ENCODE measurements around the gene ADGRA1. TPM values are rescaled to one million over a fixed set of nuclear protein-coding genes. Genes with fewer than 3 reads are reported as not detected.
A peak's percentile ranks its signal among the peaks of the same experiment; 100 is the strongest.

The ADGRA1 gene, protein sequence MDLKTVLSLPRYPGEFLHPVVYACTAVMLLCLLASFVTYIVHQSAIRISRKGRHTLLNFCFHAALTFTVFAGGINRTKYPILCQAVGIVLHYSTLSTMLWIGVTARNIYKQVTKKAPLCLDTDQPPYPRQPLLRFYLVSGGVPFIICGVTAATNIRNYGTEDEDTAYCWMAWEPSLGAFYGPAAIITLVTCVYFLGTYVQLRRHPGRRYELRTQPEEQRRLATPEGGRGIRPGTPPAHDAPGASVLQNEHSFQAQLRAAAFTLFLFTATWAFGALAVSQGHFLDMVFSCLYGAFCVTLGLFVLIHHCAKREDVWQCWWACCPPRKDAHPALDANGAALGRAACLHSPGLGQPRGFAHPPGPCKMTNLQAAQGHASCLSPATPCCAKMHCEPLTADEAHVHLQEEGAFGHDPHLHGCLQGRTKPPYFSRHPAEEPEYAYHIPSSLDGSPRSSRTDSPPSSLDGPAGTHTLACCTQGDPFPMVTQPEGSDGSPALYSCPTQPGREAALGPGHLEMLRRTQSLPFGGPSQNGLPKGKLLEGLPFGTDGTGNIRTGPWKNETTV
- total RNA-seq (not detected), polyA plus RNA-seq (0.03 TPM)

DNA sequence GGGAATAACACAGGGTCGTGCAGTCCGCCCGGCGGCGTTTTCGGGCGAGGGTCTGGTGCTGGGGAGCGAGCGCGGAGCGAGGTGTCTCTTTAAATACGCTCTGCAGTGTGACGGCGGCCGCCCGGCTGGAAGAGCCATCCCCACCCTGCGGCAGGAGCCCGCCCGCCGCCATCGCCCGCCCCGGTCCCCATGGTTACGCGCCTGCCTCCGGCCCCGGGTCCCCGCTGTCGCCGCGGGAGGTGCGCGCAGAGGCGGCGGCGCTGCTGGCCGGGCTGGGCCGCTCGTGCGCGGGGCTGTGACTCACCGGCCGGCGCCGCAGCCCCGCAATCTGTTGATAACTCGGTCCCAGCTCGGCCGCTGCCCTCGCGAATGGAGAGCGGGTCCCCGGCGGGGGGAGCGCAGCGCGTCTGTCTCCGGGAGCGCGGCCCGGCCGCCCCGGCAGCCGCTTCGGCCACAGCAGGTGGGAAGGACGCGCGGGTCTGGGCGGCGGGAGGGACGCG is at the start of gene ADGRA1:
ADGRA1 (plus strand) TSS at position 246 of the 500 bp plus-strand sequence. CDS start 986 bp downstream, outside the sequence.
- Histone ChIP-seq H3K4me1 (ENCODE audit: insufficient read depth) (no peaks in the 10 kb centered on the region), H3K27ac (ENCODE audit: low read depth) (no peak within 1 kb of the TSS), H3K36me3 (ENCODE audit: insufficient read depth) (no peaks in the 10 kb centered on the region), H3K4me3 (ENCODE audit: low read depth, low read length) (peak within 1 kb of the TSS; percentile 11)
- DNase-seq (ENCODE audit: extremely low spot score), result no peak
- WGBS, result 2% methylated on average over 72 of the region's 72 CpGs

DNA sequence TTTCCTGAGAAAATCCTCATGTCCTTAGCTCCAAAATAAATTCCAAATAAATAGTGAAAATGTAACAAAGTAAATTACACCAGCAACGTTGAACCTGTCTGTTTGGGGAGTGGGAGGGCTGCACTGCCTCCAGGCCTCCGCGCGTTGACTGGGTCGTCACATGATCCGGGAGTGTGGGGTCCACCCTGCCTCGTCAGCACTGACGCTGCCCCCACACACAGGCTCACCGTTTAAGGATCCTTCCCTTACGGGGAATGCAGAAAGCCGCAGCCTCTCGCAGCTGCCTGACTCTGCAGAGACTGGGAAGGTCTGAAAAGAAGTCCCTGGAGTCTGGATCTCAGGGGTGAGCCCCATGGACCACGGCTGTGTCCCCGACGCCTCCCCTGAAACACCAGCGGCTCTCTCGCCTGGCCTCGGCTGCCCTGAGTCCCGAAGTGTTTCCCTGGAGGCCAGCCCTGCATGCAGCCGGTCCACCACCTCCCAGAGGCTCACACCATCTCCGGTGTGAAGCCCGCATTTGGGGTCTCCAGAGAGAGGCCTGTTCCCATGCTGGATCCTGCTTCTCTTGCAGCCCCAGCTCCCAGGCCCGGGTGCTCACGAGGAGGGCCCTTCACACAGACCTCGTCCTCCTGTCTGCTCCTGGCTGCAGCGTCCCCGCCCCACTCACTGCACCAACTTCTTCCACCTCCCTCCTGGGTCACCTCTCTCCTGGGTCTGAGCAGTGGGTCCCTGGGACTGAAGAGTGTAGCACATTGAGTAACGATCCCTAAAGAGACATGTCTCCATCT is 49.5 kb upstream of the ADGRA1 start:
- Histone ChIP-seq H3K36me3 (ENCODE audit: insufficient read depth) (no peaks in the 10 kb centered on the region), H3K4me1 (ENCODE audit: insufficient read depth) (no peaks in the 10 kb centered on the region)
- DNase-seq (ENCODE audit: extremely low spot score), result no peak

DNA sequence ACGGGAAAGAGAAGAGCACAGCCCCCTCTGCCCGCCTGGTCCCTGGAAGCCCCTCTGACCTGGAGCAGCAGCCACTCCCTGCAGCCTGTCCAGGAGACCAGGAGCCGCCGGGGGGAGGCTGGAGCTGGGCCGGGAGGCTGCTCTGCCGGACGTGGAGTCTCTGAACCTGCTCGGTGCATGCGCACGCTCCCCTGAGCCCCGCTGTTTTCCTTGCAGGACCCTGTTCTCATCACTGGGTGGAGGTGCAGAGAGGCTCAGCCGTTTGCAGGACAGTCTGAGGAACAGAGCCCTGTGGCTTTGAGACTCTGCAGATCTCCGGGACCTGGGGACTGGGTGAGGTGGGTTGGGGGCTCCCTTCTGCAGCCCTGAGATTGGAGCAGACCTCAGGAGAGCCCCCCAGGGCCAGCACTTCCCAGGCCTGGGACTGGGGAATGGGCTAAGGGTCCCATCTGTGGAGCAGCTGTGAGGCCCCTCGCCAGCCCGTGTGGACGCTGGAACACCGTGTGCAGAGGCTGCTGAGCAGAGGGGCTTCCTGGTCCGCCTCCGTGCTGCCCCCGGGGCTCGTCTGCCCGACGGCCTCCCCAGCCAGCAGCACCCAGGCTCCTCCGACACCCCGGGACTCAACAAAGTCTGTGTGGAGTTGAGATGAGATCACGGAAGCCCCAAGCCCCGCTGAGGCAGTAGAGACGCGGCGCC is 48.5 kb upstream of the ADGRA1 start:
- WGBS, result 36% methylated on average over 30 of the region's 30 CpGs
- H3K4me1 ChIP-seq (ENCODE audit: insufficient read depth), result no peaks in the 10 kb centered on the region
- H3K36me3 ChIP-seq (ENCODE audit: insufficient read depth), result no peaks in the 10 kb centered on the region
- DNase-seq (ENCODE audit: extremely low spot score), result no peak
- H3K4me3 ChIP-seq (ENCODE audit: low read depth, low read length), result no peak overlapping the region
- H3K27ac ChIP-seq (ENCODE audit: low read depth), result no peak overlapping the region

More for the DNA sequence above, 49.5 kb upstream of the ADGRA1 start:
- WGBS, result 67% methylated on average over 28 of the region's 28 CpGs
- H3K27ac ChIP-seq (ENCODE audit: low read depth), result no peak overlapping the region
- H3K4me3 ChIP-seq (ENCODE audit: low read depth, low read length), result no peak overlapping the region

DNA sequence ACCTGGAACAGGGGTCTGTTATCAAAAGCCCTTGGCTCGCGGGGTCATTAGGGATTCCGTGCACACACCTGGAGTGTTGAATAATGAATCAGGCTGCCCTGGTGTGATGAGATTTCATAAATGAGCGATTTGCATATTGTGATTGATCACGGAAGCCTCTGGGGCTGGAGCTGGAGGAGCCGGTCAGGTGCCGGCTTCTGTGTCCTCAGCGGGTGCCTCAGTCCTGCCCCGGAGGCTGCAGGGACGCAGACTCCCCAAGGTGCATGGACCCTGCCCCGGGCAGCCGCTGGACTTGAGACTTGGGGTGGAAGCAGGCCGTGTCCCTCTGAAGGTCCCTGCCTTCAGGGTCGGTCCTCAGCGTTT is 47.9 kb upstream of the ADGRA1 start:
- H3K4me1 ChIP-seq (ENCODE audit: insufficient read depth), result no peaks in the 10 kb centered on the region
- no peaks in the 10 kb centered on the region for H3K36me3 ChIP-seq (ENCODE audit: insufficient read depth)
- no peak overlapping the region for H3K27ac ChIP-seq (ENCODE audit: low read depth)
- DNase-seq (ENCODE audit: extremely low spot score), result no peak
- WGBS, result 71% methylated on average over 15 of the region's 15 CpGs
- H3K4me3 ChIP-seq (ENCODE audit: low read depth, low read length), result no peak overlapping the region

DNA sequence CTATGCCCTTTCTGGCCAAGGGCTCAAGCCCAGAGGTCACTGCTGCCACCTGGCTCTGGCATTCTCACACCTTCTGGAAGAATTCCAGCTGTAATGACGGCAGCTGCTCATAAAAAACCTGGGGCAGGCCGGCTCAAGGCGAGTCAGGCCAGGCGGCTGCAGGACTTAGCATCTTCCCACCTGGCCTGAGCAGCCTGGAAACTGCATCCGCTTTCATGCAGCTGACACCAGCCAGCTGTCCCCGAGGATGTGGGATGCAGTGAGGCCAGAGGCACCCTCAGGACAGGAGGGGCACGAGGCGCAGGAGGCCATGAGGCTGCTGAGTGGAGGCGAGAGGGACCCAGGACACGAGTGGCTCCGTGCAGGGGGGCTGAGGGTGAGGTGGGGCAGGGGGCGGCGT is 47.5 kb upstream of the ADGRA1 start:
- DNase-seq (ENCODE audit: extremely low spot score), result no peak
- 49% methylated on average over 13 of the region's 13 CpGs for WGBS
- H3K27ac ChIP-seq (ENCODE audit: low read depth), result no peak overlapping the region

DNA sequence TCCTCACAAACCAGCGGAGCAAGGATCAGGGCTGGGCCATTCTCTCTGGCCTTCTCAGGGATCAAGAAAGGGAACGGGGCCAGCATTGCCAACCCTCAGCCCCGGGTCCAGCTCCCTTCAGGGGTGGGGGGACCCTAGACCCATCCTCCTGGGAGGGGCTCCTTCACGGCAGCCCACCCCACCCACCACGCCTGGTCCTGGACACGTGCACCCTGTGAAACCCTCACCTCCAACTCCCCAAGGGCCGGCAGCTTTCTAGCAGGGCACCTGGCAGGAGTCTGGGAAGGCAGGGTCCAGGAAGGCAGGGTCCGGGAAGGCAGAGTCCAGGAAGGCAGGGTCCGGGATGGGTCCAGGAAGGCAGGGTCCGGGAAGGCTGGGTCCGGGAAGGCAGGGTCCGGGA is 46.6 kb upstream of the ADGRA1 start:
- H3K4me3 ChIP-seq (ENCODE audit: low read depth, low read length), result no peak overlapping the region
- H3K27ac ChIP-seq (ENCODE audit: low read depth), result no peak overlapping the region
- no peaks in the 10 kb centered on the region for H3K4me1 ChIP-seq (ENCODE audit: insufficient read depth)
- WGBS, result 77% methylated on average over 12 of the region's 12 CpGs
- H3K36me3 ChIP-seq (ENCODE audit: insufficient read depth), result no peaks in the 10 kb centered on the region
- DNase-seq (ENCODE audit: extremely low spot score), result no peak

More for the DNA sequence above, 47.5 kb upstream of the ADGRA1 start:
- Histone ChIP-seq H3K4me3 (ENCODE audit: low read depth, low read length) (no peak overlapping the region), H3K36me3 (ENCODE audit: insufficient read depth) (no peaks in the 10 kb centered on the region), H3K4me1 (ENCODE audit: insufficient read depth) (no peaks in the 10 kb centered on the region)

DNA sequence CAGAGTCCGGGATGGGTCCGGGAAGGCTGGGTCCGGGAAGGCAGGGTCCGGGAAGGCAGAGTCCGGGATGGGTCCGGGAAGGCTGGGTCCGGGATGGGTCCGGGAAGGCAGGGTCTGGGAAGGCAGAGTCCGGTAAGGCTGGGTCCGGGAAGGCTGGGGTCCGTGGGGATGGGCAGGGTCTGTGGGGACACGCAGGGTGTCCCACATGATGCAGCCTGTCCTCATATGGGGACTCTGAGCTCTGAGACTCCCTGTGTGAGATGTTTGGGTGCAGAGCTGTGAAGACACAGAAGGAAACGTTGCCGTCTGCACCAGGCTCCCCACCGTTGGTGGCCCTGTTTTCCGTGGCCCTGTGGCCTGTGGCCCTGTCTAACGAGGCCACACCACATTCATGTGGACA is 45.7 kb upstream of the ADGRA1 start:
- no peak overlapping the region for H3K27ac ChIP-seq (ENCODE audit: low read depth)
- no peaks in the 10 kb centered on the region for H3K4me1 ChIP-seq (ENCODE audit: insufficient read depth)
- H3K4me3 ChIP-seq (ENCODE audit: low read depth, low read length), result no peak overlapping the region
- no peak for DNase-seq (ENCODE audit: extremely low spot score)
- no peaks in the 10 kb centered on the region for H3K36me3 ChIP-seq (ENCODE audit: insufficient read depth)
- WGBS, result 89% methylated on average over 17 of the region's 17 CpGs

DNA sequence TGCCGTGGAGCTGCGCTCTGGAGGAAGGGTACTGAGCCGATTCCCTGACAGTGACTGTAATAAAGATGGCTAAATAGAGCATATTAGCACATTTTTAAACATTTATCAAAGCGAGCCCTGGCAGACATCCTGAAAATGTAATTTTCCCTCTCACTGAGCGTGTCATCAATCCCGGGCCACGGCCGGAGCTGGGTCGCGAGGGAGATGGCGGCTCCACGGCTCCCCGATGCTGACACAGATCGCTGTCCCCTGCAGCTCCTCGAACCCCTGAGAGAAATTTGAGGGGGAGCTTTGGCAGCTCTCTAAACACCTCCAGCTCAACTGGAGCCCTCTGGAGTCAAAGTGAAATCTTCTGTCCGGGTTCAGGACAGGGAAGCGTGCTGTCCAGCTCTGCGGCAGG is 44.9 kb upstream of the ADGRA1 start:
- no peak overlapping the region for H3K27ac ChIP-seq (ENCODE audit: low read depth)
- H3K36me3 ChIP-seq (ENCODE audit: insufficient read depth), result no peaks in the 10 kb centered on the region
- DNase-seq (ENCODE audit: extremely low spot score), result no peak
- H3K4me3 ChIP-seq (ENCODE audit: low read depth, low read length), result no peak overlapping the region
- H3K4me1 ChIP-seq (ENCODE audit: insufficient read depth), result no peaks in the 10 kb centered on the region
- WGBS, result 73% methylated on average over 18 of the region's 18 CpGs

DNA sequence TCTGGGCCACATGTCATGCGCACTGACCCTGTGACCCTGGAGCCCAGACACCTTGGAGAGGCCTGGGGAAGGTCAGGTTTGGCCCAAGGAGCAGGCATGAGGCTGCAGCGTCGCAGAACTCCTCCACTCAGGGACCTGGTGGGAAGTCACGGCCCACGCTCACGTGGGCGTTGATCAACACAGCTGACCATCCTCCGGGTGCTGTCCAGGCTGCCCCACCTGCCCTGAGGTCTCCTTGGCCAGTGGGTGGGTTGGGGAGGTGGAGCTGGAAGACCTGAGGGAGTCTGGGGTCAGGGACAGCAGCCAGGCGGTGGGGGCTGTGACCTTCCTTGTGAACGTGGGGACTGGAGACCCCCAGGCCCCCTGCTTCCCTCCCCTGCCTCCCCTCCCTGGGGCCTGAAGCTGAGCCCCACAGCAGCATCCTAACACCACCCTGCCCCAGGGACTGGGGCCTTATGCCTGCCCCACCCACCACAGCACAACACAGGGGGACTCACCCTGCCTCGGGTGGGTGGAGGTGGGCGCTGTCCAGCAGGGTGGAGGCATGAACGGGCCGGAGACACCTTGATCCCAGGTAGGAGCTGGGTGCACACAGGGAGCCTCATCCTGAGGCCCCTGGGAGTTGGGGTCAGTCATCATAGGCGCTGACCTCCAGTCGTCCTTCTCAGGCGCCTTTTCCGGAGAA is 44.0 kb upstream of the ADGRA1 start:
- whole genome bisulfite sequencing, result 81% methylated on average over 18 of the region's 18 CpGs
- no peak overlapping the region for H3K27ac ChIP-seq (ENCODE audit: low read depth)
- no peak for DNase-seq (ENCODE audit: extremely low spot score)

DNA sequence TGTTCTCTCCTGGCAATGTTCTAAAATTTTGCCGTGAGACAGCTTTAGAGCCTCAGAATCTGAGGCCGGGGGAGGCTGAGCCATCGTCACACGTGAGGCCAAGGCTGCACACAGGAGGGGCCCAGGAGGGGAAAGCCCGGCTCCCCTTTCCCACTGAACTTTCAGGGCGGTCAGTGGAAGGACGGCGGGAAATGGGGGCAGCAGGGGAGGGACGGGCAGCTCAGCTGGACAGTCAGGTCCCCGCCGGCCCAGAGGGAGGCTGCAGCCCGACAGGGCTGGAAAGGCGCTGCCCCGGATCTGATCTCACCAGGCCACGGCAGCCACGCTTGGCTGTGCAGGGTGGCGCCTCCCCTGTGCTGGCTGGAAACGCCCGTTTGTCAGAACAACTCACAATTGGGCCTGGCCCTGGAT is 43.3 kb upstream of the ADGRA1 start:
- DNase-seq (ENCODE audit: extremely low spot score), result peak; percentile 23
- WGBS, result 52% methylated on average over 19 of the region's 19 CpGs
- no peak overlapping the region for H3K4me3 ChIP-seq (ENCODE audit: low read depth, low read length)
- H3K27ac ChIP-seq (ENCODE audit: low read depth), result no peak overlapping the region
- H3K4me1 ChIP-seq (ENCODE audit: insufficient read depth), result no peaks in the 10 kb centered on the region
- H3K36me3 ChIP-seq (ENCODE audit: insufficient read depth), result no peaks in the 10 kb centered on the region

More for the DNA sequence above, 44.0 kb upstream of the ADGRA1 start:
- Histone ChIP-seq H3K36me3 (ENCODE audit: insufficient read depth) (no peaks in the 10 kb centered on the region), H3K4me1 (ENCODE audit: insufficient read depth) (no peaks in the 10 kb centered on the region), H3K4me3 (ENCODE audit: low read depth, low read length) (no peak overlapping the region)

DNA sequence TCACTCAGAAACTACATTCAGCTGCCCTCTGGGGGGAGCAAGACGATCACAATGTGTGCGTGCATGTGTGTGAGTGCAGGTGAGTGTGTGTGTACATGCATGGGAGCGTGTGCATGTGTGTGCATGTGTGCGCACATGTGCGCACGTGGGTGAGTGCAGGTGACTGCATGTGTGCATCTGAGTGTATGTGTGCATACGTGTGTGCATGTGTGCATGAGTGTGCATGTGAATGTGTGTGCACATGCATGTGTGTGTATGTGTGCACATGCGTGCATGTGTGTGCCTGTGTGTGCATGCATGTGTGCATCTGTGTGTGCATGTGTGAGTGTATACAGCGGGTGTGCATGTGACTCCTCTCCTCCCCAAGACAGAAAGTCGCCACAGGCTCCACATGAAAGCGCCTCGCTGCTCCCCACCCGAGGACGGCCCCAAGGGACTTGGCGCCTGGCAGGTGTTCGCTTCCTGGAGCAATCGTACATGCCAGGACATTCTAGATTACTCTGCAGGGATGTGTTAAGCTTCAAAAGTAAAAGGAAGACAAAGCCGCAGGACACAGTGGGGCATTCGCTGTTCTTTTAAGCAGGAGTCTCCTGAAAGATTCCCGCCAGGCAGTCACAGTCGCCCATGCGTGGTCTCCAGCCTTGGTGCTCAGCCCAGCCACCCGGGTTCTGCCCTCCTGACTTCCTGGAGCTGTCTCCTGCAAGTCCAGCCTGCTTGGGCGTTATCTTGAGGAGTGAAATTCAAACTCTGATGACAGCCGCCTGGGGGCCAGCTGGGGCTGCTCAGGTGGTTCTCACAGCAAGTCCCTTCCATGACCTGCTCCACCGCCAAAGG is 42.0 kb upstream of the ADGRA1 start:
- H3K27ac ChIP-seq (ENCODE audit: low read depth), result no peak overlapping the region
- H3K4me3 ChIP-seq (ENCODE audit: low read depth, low read length), result no peak overlapping the region
- WGBS, result 72% methylated on average over 26 of the region's 26 CpGs
- H3K36me3 ChIP-seq (ENCODE audit: insufficient read depth), result no peaks in the 10 kb centered on the region
- H3K4me1 ChIP-seq (ENCODE audit: insufficient read depth), result no peaks in the 10 kb centered on the region
- no peak for DNase-seq (ENCODE audit: extremely low spot score)

DNA sequence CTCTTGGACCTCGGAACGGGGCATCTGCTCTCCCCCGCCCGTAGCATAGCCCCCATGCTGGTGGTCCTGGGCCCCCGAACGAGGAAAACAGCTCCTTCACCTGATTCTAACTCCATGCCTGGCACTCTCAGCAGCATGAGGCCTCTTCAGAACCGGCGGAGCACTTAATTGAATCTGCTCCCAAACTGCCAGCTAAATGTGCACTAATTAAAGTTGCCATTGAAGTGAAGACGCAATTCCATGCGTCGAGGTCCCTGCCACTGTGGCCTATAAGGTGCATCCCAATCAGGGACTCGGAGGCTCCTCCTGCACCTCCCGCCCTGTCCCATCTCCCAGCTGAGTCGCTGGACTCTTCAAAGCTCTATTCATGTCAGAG is 41.3 kb upstream of the ADGRA1 start:
- 73% methylated on average over 14 of the region's 14 CpGs for WGBS
- Histone ChIP-seq H3K4me1 (ENCODE audit: insufficient read depth) (no peaks in the 10 kb centered on the region), H3K27ac (ENCODE audit: low read depth) (no peak overlapping the region), H3K36me3 (ENCODE audit: insufficient read depth) (no peaks in the 10 kb centered on the region), H3K4me3 (ENCODE audit: low read depth, low read length) (no peak overlapping the region)
- no peak for DNase-seq (ENCODE audit: extremely low spot score)

Measured in urinary bladder (tissue), 4 donors.